DMS 273 (cell line): ENCODE data around the gene SNRPA1.

Experiments
- DNase-seq: peaks from one replicate; lab custom pipeline; 2025; ENCODE audit not compliant: unreplicated experiment; lab: John Stamatoyannopoulos, UW

The SNRPA1 gene

DNA sequence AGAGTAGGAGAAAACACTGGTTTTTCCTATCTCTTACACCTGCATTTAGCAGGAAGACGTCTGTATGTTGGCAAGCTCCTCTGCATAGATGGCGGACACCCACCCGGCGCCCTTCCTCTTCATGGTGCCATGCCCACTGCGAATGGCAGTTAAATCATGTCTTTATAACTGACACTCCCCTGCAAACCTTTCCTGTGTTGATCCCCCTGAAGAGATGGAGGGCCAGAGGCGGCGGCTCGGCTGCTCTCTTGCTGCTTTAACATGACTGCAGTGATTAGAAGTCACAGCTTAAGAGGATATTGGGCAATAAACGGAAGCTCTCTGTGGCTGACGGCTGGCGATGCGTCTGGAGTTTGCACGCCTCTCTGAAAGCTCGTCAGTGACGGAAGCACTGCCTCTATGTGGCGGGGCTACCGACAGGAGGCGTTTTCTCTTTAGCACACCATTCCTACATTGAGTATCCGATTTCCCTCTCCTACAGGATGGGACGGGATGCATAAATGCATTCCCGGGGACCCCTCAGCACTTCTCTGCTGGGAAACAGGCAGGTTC is 25.5 kb upstream of the SNRPA1 start:
- no peak for DNase-seq

DNA sequence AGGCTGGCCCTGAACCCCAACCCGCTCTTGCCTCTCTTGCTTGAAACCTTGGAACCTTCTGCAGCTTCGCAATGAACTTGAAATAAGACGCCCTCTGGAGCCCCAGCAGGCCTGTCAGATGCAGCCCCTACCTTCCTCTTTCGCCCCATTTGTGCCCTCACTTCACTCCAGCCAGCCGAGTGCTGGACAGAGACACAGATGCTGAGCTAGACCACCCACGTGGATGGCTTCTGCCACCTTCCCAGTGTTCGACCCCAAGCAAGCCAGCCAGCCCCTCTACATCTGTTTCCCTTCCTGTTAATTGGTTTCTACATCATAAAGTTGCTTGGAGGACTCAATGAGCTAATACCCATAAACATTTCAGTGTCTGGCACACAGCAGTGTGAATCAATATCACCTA is 23.8 kb upstream of the SNRPA1 start:
- DNase-seq: no peak

DNA sequence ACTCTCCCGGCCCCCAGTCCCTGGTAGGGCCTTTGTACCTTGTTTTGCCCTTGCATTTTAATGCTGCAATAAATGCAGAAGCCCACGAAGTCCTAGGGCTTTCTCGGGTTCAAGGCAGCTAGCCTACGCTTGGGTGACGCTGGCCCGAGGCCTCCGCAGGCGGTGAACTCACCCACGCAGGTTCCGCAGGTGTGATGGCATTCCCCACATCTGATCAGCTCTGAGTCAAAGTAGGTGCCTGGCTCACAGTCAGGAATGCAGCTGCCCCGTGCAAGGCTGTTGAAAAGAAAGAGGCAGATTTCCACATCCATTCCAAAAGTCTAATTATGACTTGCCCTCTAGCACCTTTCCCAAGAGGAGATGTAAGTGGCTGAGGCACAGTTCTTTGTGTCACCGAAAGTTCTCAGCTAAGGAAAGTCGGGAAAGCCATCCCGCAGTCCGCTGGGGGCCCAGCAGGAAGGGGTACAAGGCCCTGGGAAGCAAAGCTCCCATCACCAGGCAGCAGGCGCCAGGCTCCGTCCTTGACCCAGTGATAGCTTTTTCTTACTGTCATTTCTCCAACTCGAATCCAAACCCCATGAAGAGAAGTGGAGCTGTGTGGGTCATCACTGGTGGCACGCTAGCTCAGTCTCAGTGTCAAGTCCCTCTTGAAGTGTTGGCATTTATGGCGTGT is 23.2 kb upstream of the SNRPA1 start:
- no peak for DNase-seq

DNA sequence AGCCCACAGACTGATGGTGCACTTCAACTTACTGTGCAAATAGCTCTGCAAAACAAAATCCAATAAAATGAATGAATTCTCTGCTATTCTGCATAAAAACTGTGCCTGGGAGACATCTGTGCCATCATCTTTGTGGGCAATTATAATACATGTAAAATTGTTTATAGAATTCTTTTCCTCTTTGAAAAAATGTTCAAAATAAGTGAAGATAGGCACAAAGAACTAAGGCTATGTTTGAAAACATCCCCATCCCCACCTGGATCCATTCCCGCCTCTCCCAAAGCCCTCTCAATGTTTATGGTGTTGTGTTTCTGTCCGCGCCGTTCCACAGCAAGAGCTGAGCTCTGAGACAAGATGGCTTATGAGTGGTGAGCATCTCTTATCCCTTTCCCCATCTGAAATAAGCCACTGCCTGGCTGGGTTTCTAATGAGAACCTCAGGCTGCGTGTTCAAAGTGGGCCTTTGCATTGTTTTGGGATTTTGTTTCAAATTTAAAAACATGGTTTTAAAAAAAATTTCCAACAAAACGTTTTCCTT is 22.4 kb upstream of the SNRPA1 start:
- no peak for DNase-seq

DNA sequence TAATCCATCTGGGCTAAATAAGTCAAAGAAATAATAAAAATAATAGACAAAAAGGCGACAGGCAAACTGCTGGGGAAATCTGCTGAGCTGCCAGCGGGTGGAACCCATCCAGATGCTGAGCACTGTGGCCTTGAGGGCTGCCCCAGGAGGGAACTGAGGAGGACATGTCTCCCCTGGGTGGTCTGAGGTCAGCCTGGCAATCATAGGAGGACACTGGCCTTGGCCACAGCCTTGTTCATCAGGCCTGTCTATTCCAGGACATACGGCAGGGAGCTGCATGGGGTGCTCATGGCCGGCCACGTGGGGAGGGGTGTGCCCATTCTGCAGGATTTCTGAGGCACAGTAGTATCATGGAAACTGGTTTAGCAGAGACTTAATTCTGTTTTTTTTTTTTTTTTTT is 21.5 kb upstream of the SNRPA1 start:
- DNase-seq: no peak

DNA sequence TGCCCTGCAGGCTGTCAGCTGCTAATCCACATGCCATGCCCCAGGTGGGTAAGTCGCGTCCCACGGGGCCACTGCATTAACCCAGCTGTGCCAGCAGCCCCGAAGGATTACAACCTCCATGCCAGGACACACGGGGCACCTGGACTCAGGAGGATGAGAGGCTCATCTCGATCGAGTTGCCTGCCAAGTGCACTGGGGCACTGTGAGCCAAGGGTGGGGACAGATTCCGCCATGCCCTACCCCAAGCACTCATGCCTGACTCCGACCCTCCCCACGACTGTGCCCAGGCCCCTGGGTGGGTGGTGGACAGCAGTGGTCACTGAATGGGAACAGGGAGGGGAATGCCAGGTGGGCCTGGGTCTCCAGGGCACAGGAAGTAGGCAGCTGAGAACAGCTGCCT is 20.7 kb upstream of the SNRPA1 start:
- DNase-seq: no peak

DNA sequence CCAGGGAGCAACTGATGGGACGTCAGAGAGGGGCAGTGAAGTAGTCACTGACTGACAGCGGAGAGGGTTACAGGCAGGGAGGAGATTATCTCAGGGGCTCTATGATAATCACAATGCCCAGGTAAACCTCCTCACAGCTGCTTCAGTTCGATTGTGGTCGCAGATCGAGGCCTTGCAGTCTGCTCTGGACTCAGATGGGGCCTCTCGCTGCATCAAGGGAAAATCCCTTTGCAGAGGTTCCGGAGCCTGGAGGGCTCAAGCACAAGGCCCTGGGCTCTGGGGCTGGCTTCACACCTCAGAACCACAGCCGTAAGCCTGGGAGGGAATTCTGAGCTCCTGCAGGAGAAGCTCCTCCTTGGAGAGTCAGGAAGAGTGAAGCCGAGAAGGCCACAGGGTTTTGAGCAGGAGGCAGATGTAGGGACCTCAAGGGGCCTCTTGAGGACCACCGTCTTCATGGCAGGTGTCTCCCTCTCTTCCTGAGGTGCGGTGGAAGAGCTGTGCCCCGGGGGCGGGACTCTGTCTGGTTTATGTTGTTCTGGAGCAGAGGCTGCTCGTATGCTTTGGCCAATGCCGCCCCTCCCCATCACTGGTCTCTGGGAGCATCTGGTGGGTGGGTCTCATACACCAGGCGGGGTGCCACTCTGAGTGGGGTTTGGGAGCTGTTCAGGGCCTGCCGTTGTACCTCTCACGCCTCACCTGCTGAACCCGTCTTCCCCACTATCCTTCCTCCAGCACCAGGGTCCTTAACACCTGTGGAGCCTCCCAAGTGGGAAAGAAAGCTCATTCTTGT is 19.5 kb upstream of the SNRPA1 start:
- DNase-seq: no peak

DNA sequence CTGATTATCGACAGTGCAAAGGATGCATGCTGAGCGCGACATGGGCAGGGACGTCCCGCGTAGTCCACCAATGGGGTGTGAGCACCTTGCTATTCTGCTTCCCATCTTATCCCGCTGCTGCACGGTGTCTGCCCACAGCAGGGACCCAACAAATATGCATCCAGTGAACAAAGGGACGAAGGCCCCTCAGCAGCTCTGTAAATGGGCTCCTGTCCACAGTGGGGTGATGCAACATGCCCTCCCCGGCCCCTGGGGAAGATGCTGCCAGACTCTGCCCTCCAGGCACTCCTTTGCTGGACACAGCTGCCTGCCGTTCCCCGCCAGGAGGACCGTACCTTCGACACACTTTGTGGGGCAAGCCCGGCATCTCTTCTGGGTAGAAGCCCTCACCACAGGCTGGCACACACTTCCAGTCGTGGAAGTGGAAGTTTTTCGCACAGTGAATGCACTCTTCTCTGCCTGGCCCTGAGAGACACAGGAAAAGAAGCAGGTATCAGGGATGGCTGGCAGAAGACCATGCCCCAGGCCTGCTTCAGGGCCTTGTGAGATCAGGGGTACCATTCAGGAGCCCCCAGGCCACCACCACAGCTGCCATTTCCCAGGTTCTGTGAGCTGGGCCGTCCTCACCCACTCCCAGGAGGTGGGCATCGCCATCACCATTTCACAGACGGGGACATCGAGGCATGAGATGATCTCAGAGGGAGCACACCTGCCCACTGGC is 18.2 kb upstream of the SNRPA1 start:
- no peak for DNase-seq

DNA sequence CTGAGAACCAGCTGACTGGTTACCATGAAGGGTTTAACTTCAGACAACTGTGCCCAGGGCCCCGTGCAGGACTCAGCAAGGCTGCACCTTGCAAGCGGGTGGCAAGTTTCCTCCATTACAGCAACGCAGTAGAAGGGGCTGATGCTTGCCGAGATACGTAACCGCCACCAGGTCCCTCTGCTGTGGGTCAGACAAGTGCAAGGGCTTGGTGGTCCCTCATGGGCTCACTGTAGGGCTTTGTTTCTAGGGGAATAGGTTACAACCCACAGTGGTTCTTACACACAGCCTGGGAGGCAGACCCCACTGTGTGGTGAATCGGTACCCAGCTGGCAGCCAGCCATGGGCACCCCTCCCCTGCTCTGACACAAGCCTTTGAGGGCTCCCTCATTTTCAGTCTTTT is 15.5 kb upstream of the SNRPA1 start:
- no peak for DNase-seq

DNA sequence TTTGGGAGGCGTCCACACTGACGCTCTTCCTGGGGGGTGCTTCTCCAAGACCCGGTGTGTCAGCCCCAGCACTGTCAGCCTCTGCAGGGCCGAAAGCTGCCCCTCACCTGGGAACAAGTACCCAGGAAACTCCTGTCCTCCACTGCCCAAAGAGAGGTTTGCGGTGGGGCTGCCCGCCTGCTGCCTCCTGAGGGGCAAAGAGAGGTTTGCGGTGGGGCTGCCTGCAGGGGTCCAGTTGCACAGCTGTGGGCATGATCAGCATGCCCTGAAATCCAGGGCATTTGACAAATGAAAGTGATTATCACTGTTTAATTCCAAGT is 15.1 kb upstream of the SNRPA1 start:
- DNase-seq: no peak

DNA sequence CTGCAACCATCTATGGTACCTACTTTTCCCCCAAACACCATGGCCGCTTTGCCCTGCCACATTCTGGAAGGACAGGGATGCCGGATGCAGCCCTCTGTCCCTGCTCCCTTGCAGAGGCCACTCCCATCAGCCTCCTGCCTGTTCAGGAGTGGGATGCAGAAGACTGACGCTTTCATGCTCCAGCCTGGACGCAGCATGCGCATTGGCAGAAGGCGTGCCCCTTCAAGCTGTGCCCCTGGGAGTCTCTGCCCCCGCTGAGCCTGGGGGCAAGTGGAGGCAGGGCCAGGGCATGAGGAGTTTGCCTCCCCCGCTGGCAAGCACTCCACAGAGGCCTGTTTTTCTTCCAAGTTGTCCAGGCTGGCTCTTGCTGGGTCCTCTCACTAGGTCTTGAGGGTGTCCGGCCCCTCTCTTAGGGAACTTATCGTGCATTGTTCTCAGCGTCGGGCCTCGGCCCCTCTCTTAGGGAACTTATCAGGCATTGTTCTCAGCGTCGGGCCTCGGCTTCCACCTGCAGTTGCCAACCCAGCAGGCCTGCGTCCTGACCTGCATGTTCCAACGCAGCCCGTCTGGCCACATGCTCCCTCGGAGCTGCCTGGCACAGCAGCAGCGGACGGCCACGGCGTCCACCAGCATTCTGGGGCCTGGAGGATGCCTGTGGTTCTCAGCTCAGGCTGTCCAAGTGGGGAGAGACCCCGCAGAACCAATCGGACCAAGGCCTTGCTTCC is 14.6 kb upstream of the SNRPA1 start:
- DNase-seq: no peak

DNA sequence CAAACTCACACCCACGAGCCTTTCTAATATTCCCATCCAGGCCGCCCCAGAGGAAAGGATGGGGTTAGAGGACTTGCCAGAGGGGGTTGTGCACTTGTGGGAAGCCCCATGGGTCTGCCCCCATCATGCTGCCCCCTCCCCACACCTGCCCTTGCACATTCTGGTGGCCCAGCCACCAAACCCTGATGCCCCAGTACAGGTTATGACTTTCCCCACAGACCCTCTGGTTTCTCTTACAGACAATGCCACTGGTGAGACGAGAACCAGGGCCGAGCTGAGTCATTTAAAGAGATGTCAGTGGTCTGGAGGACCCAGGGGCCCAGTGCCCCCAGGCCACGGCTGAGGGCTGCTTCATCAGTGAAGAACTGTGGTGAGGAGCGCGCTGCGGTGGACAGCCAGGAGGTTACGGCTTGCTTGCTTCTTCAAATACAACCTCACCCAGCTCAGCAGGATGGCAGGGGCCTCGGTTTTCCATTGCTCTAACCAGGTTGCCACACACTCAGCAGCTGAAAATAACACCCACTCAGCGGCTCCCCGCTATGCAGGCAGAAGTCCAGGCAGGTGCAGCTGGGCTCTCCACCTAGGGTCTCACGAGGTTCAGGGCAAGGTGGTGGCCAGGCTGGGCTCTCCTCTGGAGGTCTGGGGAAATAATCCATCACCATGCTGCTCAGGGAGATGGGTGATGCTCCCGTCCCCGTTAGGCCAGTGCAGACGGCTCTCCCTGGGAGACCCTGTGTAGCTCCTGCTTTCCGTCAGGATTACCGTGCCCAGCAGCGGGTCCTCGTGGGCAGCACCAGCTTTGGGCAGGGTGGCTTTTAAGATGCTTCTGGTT is 13.8 kb upstream of the SNRPA1 start:
- no peak for DNase-seq

DNA sequence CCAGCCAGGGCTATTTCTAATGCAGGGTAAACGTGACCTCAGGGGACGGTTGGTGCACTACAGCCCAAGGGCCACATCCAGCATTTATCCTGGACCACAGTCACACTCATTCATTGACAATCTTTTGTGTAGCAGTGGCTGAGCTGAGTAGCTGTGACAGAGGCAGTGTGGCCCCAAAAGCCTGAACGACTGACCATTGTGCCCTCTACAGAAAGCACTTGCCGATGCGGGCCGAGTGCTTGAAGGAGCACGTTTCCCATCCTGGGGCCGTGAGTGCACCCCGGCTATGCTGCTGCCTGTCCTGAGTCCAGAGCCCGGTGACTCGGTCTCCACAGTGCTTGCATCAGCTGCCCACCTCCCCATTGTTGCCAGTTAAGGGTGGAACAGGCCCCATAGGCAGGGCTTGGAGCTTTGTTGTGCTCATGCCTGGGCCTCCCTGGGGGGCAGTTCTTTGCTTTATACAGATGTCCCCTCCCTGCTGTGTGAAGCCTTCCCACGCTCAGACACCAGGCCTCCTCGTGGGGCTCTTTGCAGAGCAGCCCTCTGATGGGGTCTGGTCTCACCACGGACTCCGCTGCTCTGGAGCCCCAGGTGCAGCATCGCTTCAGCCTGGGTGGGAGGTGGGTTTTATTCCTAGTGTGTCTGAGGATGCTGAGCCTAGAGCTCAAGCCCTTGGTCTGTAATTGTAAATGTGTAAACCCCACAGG is 13.0 kb upstream of the SNRPA1 start:
- no peak for DNase-seq

DNA sequence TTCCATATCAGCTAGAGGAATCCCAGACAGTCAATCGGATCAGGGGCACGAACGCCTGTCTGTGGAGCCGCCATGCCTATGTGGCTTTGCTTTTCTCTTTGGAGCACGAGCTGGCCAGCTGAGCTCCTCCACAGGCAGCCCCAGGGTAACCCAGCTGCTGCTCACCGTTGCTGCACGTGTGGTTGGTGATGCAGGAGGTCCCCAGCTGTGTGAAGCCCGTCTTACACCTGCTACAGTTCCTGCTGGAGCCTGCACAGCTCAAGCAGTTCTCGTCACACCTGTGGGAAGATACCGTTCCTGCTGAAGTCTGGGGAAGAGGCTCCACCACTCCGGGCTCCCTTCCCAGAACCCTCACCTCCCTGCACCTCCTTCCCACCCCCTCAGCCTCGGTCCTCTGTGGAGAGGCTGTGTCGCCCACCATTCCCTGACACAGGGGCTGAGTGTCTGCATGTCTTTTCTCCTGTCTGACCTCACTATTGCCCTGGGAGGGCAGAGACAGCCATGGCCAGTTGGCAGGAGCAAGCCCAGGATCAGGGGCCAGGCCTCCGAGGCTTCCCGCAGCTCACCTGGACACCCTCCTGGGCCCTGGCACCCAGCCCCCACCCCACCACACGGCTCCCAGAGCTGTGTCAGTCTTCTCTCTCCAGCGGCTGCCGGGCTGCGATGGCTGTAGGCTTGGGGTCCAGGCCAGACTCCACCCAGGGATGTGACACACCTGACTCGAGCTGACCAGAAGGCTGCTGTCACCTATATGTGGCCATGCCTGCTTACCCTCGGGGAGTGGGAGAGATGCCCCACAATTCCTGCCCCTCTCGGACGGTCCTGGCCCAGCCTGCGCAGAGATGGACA is 12.2 kb upstream of the SNRPA1 start:
- no peak for DNase-seq

DNA sequence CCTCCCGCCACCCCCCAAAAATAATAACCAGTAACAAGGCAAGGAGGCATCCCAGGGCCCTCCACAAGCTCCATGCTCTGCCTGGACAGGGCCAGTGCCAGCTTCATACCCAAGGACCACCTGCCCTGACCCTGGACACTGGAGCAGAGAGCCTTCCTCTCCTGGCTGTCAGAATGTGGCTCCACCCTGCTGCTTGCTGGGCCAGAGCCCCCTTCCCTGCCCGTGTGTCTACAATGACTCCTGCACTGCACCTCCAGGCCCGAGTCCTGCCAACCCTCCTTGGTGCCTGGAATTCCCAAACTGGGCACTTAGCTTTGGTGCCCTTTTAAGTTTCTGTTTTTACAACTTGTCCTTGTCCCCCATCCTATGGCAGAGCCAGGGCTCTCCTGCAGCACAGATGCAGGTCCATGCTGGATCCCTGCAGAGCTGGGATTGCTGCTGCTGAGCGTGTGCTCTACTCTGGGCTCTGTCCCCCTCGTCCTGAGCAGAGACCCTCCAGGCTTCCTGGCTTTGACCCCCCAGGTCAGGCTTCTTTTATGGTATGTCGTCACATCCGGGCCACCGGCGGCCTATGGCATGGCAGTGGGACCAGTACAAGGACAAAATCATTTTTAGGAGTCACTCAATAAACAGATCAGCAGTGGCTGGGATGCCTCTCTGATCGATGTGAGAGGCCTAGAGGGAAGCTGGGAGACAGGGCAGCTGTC is 11.4 kb upstream of the SNRPA1 start:
- no peak for DNase-seq

DNA sequence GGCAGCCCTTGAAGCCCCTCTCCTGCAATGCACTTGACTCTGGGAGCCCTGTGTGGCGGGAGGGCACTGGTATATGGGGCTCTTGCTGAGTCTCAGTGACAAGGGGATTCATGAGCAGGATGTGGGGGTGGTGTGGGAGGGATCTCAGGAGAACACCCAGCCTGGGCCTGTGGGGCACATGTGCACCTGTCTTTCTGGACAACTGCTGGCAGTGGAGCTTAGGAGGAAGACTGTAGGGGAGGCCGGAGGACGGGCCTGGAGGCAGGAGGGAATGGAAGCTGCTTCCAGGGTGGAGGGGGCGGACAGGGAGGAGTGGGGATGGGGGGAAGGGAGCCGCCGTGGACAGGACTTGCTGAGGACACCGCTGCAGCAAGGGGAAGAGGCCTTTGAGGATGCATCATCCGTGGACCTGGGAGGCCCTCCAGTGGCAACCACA is 10.8 kb upstream of the SNRPA1 start:
- no peak for DNase-seq

DNA sequence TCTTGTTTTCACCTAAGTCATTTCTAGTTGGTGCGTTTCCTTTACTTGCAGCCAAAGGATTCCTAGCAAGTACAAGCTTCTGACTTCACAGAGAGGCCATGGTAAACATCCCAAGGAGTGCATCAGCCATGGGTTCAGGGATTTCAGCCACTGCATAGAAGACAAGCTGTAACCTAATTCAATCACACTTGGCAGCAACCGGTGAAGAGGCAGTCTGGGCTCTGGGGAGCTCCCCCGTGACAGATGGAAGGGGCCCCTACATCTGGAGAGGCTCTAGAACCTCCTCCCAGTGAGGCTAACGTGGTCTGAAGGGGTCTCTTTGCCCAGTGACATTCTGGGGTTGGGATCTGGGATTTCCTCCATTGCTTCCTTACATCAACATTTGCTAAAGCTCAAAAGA is 8.4 kb upstream of the SNRPA1 start:
- peak; percentile 8 for DNase-seq
